SK-N-DZ (cell line): Measurements from ENCODE around the gene FGA.
"Not testable (repeated sequence)": the region's sequence is repeated elsewhere in the genome, so short reads cannot be mapped to it uniquely, and the experiment has no call there.

ENCODE experiments used
- DNase-seq: peaks from one replicate; pipeline ENCODE4 v3.0.0-alpha.2; 2015; ENCODE audit warnings: low spot score

Gene FGA

DNA sequence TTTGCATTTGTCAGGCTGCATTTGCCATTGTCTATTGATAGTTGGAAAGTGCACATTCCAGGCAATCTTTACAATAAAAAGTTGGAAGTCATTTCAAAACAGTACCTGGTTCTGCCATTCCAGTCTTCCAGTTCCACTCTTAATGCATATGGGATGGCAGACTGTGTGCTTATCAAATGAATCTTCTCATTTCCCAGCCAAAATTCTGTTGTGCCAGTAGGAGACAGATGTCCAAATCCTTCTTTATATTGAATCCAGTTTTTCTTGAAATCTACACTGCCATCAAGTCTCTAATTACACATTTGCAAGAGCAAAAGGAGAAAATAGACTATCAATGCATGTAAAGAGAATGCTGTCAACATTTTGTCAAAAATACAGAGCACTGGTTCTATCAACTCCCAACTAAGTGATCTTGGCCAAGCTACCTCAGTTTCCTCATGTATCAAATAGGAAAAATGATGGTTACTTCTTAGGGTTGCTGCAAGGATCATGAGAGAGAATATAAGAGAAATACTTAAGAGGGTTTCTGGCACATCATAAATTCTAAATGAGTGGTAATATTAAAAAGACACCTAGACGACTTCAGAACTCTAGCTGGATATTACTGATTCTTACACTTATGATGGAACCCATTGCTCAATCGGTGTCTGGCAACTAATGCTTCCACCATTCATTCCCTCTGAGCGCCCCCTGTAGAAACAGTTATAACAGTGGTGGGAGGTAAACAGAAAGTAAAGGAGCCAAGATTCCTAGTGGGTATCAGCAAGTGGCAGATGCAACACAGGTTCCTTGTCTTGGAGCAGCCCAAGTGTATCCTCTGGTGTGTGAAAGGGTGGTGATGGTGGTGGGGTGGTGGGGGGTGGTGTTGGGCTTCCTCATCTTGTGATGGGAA, 18.1 kb upstream of the FGA start:
- DNase-seq = no peak

DNA sequence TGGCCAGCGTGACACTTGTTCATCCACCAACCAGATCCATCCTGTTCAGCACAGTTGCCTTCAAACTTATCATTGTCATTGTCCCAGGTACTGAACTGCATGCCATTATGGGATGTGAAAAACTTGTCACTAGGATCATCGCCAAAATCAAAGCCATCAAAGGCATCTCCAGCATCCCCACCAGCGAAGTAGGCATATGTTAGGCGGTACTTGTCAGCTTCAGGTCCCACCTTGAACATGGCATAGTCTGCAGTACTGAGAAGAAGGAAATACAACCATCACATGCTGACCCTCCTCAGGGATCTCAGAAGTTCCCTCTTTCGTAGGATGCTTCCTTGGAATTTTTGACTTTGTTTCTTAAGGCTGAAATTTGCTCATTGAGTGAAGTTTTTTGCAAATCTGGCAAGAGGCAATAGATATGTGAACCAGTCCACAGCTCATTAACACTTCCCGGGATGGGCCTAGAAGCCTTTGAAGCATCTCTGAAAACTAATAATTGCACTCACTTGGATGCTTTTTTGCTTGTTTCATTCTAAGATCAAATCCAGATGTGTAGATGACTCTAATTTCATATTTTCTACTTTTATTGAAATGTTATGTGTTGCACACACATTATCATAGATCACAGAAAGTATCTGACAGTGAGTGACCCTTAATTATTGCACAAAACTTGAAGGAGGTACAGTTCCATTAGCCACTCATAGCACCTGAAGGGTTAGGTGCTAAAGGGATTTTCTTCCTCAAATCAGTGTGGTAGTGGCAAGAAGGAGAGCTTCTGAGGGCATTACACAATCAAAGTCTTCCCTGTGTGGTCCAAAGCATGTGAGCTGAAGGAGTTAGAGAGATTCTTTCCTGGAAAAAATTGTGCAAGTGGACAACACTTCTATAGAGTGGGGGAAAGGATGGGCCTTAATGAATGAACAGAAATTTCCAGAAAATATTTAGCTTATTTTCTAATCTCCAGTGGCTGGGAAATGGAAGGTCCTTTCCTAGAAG, 16.5 kb upstream of the FGA start:
- no peak for DNase-seq

DNA sequence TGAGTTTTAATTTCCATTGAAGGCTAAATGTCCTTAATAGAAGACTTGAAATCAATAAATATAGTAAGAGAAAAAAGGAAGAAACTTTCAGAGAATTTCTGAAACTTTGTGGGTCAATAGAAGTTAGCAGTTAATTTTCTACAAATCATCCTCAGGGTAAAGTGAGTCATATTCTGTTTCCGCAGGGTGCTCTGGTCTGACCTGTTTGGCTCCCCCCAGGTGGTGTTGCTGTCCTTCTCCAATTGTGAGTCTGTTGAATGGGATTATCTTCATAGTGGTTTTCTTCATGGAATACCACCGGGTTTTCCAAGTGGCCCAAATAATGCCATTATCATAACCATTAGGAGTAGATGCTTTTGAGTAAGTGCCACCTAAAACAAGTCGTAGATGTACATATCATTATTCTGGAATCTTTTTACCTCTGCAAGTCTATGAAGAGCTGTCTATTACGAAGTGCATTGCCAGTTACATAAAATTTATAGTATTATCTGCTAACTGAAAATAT, 14.2 kb upstream of the FGA start:
- no peak for DNase-seq

DNA sequence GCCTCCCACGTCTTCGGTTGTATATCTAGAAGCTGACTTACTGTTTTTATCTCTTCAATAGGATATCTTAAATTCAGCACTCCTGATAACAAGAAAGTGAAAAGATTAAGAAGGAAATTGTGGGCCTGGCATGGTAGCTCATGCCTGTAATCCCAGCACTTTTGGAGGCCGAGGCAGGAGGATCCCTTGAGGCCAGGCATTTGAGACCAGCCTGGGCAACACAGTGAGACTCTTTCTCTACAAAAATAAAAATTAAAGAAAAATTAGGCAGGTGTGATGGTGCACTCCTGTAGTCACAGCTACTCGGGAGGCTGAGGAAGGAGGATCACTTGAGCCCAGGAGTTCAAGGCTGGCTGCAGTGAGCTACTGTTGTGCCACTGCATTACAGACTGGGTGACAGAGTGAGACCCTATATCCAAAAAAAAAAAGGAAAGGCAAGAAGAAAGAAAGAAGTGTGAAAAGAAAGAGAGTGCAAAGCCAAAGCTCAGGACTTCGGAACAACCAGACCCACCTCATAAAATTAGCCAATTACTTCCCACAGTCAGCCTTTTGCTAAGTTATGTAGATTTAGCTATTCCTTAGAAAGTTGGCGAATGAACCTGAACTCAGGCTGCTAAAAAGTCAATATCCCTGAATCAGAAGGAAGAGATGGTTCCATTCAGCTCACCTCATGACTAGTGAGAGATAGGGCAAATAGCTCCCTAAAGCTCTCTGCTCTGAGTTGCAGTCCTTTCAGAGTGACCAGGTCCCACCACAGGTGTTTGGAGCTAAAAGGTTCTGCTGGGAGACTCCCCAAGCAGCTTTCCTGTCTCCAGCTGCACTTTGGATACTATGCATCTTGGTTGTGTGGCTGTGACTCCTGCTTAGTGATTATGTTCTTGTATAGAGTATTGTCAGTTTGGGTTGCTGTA, 12.7 kb upstream of the FGA start:
- no peak for DNase-seq

DNA sequence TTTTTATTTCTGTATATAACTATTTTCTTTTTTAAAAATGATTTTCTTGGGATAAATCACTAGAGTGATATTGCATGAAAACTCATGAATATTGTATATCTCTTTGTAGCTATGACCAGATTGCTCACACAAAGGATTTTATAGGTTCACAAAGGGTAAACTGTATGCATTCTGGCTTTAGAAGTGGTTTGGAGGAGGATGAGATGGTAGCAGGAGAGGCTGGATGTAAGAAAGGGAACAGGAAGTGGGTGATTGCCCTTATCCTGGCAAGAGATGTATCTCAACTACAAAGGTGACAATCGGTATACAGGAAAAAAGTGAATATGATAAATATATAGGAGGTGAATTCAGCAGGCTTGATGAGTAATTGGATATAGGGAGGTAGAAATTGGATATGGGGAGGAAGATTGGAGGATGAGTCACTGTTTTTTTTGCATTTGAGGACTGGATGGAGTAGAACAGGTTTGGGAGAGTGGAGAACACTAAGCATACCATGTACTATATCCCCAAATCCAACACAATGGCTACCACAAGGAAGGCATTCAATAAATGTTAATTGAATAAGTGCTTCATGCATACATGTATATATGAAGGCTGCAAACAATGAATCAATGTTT, 12.0 kb upstream of the FGA start:
- no peak for DNase-seq

DNA sequence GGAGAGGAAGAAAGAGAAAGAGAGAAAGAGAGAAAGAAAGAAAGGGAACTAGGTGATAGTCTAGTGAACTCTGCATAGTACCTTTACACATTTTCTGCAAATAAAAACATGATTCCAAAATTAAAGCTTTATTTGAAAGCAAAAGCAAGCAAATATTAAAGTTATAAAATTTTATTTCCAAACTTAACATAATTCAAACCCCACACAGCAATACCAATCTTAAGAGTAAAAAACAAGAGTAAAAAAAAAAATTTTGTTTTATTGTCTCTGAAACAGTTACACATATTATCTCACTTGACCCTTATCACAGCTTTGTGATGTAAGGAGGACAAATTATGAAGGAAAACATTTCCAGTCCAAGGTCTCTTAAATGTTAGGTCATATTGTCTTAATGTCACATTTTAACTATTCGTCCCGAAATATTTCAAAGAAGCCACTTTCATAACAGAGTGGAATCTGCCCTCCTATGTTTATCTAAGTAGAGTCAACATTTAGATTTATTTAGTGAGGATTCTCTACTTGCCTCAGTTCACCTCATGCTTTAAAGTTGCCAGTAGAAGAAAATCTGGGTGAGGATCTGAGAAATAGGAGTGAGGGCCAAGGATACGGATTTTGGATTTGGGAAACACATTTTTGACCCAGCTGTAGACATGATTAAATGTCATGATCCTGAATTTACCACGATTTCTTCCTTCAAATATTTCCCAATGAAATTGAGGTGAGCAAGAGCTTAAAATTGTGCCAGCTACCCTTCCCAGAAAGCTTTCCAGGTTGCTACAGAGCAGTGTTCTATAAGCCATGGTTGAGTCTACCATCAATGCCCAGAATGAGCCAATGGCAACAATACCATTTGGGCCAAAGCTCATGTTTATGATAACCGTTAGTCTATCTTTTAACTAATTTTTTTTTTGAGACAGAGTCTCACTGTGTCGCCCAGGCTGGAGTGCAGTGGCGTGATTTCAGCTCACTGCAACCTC, 7.5 kb upstream of the FGA start:
- DNase-seq = no peak

DNA sequence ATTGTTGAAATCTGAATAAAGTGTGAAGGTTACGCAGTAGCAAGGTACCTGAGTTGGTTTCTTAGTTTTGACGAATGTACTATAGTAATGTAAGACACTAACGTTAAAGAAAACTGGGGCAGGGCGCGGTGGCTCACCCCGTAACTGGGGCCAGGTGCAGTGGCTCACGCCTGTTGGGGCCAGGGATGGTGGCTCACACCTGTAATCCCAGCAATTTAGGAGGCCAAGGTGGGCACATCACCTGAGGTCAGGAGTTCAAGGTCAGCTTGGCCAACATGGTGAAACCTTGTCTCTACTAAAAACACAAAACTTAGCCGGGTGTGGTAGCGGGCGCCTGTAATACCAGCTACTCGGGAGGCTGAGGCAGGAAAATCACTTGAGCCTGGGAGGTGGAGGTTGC, 6.7 kb upstream of the FGA start:
- not testable (repeated sequence) for DNase-seq

DNA sequence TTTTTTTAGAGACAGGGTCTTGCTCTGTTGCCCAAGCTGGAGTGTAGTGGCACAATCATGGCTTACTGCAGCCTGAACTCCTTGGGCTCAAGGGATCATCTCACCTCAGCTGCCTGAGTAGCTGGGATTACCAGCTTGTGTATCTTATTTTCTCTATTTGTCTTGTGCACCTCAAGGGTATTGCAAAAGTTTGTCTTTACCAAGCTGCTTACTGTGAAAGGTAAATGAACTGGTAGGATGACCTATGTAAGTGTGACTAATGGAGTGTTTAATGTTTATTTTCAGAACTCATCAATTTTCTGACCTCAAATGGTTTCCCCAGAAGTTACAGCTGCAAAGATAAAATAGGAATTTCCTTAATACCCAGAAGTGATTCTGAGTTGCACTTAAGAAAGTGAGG, 5.3 kb upstream of the FGA start:
- DNase-seq = no peak

DNA sequence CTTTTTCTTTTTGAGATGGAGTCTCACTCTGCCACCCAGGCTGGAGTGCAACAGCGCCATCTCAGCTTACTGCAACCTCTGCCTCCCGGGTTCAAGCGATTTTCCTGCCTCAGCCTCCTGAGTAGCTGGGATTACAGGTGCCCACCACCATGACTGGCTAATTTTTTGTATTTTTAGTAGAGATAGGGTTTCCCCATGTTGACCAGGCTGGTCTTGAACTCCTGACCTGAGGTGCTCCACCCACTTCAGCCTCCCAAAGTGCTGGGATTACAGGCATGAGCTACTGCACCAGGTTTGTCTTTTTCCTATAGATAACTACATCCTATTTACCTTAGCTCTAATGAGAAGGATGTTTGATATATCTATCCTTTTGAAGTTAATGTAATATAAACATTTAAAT, 3.8 kb upstream of the FGA start:
- not testable (repeated sequence) for DNase-seq

DNA sequence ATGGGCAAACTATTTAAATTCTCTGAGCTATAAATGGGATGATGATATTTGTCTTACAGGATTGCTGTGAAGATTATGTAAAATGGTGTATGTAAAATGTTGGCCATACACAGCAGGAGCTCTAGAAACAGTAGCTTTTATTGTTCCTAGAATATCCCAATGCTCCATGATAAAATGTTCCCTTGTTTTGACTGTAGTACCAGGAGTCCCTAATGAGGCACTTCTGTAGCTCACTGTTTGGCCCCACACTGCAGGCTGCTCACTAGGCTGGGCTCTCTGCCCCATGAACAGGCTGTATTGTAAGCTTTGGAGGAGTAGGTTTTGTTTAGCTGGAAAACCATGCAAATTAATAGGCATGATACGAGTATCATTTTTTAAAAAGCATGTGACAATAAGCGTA, 3.3 kb upstream of the FGA start:
- no peak for DNase-seq

DNA sequence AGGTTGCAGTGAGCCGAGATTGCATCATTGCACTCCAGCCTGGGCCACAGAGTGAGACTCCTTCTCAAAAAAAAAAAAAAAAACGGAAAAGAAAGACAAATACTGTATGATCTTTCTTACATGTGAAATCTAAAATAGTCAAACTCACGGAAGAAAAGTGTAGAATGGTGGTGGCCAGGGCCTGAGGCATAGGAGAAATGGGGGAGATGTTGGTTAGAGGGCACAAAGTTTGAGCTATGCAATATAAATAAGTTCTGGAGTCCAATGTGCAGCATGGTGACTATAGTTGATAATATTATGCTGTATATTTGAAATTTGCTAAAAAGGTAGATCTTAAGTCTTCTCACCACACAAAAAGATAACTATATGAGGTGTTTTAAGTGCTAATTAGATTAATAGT, 1.3 kb upstream of the FGA start:
- DNase-seq = no peak

DNA sequence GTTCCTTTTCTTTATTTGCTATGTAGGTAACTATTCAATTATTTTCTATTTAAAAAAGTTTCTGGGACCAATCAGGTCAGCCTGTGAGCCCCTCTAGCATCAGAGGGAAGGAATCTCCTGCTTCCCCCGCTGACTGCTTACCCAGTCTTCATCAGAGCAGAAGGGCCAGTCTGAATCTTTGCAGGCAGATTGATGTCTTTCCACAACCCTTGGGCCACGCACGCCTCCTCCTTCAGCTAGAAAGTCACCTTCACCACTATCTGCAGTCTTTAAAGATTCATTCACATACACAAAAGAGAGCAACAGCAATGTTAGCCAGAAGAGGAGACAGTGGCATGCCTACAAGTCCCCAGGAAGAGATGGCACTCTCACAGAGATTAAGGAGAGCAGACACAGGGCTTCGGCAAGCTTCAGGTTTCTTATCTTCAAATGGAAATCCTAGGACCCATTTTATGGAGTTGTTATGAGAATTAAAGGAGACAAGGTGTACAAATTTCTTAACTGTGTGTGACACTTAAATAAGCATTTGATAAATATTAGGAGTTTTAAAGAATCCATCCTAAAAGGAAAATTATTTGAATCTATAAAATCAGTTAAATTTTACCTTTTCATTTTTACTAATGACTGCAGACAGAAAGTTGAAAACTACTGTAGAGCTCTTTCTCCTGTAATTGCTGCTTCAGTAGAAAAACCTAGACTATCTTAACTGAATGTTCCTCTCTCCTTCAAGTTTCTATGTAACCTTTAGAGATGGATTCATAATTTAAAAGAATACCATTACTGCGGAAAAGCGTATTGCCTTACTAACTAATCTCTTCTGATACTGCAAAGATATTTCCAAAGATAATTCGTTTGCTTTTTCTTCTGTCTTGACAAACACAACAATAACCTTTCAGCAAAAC, 995 bp downstream of the FGA start:
- no peak for DNase-seq

DNA sequence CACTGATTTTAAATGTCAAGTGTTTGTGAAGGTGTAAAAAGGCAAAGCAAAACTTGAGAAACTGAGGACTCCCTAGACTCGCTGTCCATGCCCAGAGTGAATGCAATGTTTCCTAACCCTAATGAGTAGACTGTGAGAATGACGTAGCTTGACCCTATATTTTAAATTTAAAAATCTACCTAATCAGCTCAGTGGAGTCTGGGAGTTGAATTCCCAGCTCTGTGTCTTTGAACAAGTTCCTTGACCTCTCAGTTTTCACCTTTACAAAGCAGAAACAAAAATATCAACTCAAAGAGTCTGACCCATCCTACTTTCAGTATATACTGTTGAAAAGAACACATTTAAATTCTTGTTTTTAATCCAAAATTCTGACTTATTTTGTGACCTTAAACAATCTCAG, 2.3 kb downstream of the FGA start:
- DNase-seq = no peak

DNA sequence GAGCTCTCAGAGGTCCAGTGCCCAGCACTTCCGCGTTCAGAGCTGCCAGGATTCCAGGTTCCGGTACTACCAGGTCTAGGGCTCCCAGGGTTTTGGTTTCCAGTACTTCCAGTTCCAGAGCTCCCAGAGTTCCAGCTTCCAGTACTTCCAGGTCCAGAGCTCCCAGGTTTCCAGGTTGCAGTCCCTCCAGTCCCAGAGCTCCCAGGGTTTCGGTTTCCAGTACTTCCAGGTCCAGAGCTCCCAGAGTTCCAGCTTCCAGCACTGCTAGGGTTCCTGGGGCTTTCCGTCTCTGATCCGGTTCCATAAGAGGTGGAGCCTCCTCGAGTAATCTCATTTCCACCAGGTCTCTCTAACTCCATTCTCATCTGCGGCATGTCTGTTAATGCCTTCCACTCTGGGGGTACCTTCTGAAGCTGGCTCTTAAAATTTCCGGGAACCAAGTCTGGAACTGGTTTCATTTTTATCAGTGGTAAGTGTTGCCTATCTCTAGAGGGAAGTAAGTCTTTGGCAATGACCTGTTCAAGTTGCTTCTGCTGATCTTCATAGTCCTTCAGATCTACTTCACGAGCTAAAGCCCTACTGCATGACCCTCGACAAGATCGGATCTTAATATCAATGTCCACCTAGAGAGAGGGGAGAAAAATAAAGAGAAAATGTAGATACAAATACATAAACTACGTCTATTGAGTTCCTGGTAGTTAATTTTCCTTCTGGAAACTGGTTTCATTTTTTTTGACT, 4.1 kb downstream of the FGA start:
- DNase-seq = no peak

DNA sequence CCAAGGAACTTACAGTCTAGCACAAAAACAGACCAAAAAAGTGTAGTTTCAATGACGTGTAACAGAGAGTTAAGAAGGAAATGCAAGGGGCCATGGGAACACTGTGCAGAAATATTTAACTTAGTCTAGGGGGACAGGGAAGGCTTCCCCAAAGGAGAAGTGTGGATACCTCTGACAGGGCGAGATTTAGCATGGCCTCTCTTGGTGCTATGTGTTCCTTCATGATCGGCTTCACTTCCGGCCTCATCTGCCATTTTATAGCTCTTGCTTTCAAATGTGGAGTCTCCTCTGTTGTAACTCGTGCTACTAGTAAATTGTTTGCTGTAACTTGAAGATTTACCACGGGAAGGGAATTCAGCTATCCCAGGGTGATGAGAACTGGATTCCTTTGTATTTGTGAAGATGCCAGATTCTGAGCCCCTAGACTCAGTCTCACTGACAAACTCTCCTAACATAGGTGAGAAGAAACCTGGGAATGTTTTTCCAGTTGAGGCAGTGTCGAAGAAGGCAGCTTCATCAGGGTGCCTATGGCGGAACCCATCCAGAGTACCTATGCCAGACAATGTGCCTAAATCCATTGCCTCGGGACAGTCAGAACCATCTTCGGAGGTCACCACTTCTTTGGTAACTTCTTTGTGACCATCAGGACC, 5.0 kb downstream of the FGA start:
- DNase-seq = no peak

DNA sequence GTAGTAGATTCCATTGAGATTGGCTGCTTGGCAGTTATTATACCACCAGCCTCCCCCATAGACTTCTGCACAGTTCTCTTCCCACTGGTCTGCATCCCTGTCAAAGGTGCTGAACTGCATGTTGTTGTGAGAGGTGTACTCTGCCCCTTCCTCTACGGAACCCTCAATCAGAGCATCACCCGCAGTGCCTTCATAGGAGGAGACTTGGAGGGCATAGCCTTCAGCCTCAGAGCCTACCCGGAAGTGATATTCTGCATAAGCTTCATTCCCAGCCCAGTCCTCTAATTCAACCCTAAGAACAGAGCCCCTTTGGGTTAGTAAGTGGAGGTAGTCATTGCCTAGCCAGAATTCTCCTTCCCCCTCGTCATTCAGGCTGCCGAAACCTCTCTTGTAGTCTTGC, 6.3 kb downstream of the FGA start:
- DNase-seq = peak; percentile 0

DNA sequence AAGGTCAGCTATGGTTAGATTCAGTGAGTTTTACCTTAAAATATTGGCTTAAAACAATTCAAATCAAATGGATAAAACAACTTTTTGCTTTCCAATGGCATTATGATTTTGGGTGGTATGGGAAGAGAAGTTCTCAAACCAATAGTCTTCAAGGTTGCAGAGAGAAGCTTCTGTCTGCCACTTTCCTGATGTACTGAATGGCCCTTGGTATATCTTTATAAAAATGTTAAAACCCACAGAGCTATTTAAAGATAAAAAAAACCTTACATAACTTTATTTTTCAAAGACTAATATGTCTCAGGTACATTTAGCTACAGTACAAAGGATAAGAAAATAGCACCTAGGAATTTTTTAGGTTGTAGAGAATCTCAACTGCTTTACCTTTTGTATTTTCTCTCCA, 6.9 kb downstream of the FGA start:
- no peak for DNase-seq
